ENCODE data around the gene C1orf116. TPM values are rescaled to one million over a fixed set of nuclear protein-coding genes. Genes with fewer than 3 reads are reported as not detected.

Gene C1orf116
- total RNA-seq: 10 to 100 TPM; 40.6 to 95.8 (median 77.6) TPM

- Histone ChIP-seq H3K9me3 (no peaks in the 10 kb centered on the region), H3K27me3 (no peaks in the 10 kb centered on the region), H3K4me3 (peak within 1 kb of the TSS; percentile 50), H3K27ac (peak within 1 kb of the TSS; percentile 93), H3K36me3 (no peaks in the 10 kb centered on the region), H3K4me1 (peaks cover 40% of the 10 kb centered on the region)
- 3% methylated on average over 1 of the region's 1 CpG for WGBS
- DNase-seq (ENCODE audit: low spot score in 2 of 2): no peak
- TF ChIP-seq POLR2AphosphoS5 (IDR thresholded peaks at IDR 0.05) (peak in 1 of 3 donors; percentile 23), EP300 (IDR thresholded peaks at IDR 0.05) (no peak), POLR2A (IDR thresholded peaks at IDR 0.05) (peak in 1 of 2 donors; percentile 48), CTCF (IDR thresholded peaks at IDR 0.05) (no peak)
Observed at GRCh38 chr1:207032528-207033017, at the start of gene C1orf116. Gene C1orf116, minus strand, starts transcription at chr1:207032756. Its CDS starts 5,158 bp downstream, at chr1:207027598.

DNA sequence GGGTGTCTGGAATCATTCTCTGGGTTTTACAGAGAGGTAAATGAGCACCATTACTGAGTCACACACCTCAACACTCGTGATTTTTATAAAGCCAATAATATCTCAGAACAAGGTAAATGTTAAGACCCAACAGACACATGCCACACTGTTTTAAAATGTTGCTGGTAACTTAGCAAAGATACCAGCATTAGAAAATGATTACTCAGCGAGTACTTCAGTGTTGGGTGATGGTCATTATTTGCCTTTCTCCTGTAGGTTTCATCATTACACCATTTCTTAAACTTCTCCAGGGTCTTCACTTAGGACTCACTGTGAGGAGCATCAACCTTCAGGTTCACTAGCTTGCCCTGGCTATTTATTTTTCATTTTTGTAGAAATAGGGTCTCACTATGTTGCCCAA, 49.2 kb upstream of the C1orf116 start:
- Histone ChIP-seq H3K9me3 (no peaks in the 10 kb centered on the region), H3K4me1 (peaks cover 14% of the 10 kb centered on the region), H3K27ac (no peak overlapping the region), H3K4me3 (no peak overlapping the region), H3K27me3 (no peaks in the 10 kb centered on the region), H3K36me3 (no peaks in the 10 kb centered on the region)
- DNase-seq (ENCODE audit: low spot score in 2 of 2): no peak
- no peak for TF ChIP-seq POLR2AphosphoS5 (IDR thresholded peaks at IDR 0.05)
- no peak for TF ChIP-seq CTCF (IDR thresholded peaks at IDR 0.05)
- no peak for TF ChIP-seq POLR2A (IDR thresholded peaks at IDR 0.05)
- TF ChIP-seq EP300 (IDR thresholded peaks at IDR 0.05): no peak
- 90% methylated on average over 2 of the region's 2 CpGs for WGBS

DNA sequence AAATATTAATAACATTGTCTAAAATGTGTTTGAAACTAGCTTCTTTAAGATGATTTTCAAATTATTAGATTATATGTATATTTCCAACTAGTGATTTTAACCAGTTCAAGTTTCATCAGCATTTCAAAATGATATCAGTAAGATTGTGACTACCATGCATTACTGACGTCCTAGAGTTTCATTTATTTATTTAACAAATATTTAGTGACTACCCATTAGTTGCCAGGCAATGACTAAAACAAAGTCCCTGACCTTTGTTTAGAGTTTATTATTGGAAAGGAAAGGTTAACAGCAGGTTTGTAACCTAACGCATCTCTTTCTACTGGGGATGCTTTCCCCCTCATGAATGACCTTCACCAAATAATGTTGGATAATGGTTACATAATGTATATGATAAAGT, 48.5 kb upstream of the C1orf116 start:
- Histone ChIP-seq H3K27me3 (no peaks in the 10 kb centered on the region), H3K36me3 (no peaks in the 10 kb centered on the region), H3K4me3 (no peak overlapping the region), H3K4me1 (peaks cover 17% of the 10 kb centered on the region), H3K9me3 (no peaks in the 10 kb centered on the region), H3K27ac (no peak overlapping the region)
- WGBS: 74% methylated on average over 2 of the region's 2 CpGs
- TF ChIP-seq POLR2AphosphoS5 (IDR thresholded peaks at IDR 0.05): no peak
- TF ChIP-seq POLR2A (IDR thresholded peaks at IDR 0.05): no peak
- TF ChIP-seq CTCF (IDR thresholded peaks at IDR 0.05): no peak
- TF ChIP-seq EP300 (IDR thresholded peaks at IDR 0.05): no peak
- no peak for DNase-seq (ENCODE audit: low spot score in 2 of 2)

DNA sequence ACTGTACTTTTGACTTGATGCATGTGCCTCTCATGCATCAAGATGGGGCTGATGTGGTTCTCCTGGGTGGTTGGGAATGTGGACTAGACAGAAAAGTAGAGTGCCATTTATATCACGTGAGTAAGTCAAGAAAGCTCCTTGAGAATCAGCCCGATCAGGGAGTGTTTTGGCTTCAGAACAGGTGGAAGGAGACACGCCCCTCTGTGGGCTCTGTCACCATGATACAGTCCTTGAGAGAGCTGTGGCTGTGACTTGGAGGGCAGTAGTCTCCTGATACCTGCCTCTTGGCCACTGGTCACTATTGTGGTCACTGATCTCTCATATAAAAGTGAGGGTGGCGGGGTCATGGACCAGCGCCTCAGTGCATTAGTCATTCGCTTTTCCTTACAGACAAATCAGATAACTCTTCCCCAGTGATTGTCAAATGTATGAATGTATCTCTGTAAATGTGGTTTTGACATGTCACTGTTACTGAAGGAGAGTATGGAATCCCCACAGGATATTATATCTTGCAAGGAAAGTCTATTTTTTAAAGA, 47.2 kb upstream of the C1orf116 start:
- DNase-seq (ENCODE audit: low spot score in 2 of 2): no peak

More for the DNA sequence above, 47.2 kb upstream of the C1orf116 start:
- Histone ChIP-seq H3K4me1 (peaks cover 19% of the 10 kb centered on the region), H3K4me3 (no peak overlapping the region), H3K9me3 (no peaks in the 10 kb centered on the region), H3K27ac (no peak overlapping the region), H3K27me3 (no peaks in the 10 kb centered on the region), H3K36me3 (no peaks in the 10 kb centered on the region)
- TF ChIP-seq POLR2AphosphoS5 (IDR thresholded peaks at IDR 0.05) (no peak), POLR2A (IDR thresholded peaks at IDR 0.05) (no peak), EP300 (IDR thresholded peaks at IDR 0.05) (no peak), CTCF (IDR thresholded peaks at IDR 0.05) (no peak)
- 70% methylated on average over 6 of the region's 6 CpGs for WGBS

Measured in suprapubic skin (tissue), 4 donors.